ENCODE data around the gene MAGI1. TPM values are rescaled to one million over a fixed set of nuclear protein-coding genes. Genes with fewer than 3 reads are reported as not detected.
"Not testable (repeated sequence)": the region's sequence is repeated elsewhere in the genome, so short reads cannot be mapped to it uniquely, and the experiment has no call there.

Gene MAGI1
- total RNA-seq, 2 experiments from 2014 or later: 0.47 to 0.51 TPM

DNA sequence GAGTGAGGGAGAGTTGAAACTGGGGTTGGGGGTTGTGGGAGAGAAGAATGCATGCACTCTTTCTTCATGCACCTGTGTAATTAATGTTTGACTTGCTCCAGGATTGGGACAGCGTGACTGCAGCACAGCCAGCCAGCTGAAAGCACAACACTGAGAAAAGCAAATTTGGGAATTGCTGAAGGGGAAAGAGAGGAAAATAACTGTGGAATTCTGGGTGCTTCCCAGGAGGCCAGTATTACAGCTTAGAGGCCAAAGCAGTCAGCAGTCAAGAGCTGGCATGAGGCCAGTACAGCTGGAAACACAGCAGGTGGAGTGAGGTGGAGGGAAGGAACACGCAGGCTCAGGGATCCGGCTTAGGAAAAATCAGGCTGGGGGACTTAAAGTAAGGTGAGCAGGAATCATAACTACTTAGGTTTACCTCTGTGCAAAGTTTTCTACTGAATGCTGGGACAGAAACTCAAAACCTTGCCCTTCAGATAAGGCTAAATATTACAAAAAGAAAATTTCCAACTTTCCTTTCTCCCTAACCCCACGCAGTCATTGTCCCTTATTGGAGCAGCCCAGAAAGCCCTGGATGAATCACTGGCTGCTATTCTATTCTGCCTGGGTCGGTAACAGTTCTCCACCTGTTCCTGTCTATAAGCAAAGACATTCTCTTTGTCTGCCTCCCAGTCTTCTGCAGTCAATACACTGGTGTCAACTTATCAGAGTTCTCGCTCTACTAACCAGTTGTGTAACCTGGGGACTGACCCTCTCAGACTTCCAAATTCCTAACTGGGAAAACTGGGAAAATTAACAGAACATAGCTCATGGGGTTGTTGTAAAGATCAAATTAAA, 167.2 kb downstream of the MAGI1 start:
- Mint-ChIP-seq H3K9me3 (peaks cover 2% of the 10 kb centered on the region), H3K27ac (no peak overlapping the region), H3K27me3 (peaks cover 2% of the 10 kb centered on the region), H3K36me3 (ENCODE audit: low read depth) (no peaks in the 10 kb centered on the region), H3K4me1 (ENCODE audit: low read depth) (no peaks in the 10 kb centered on the region), H3K4me3 (no peak overlapping the region)
- DNase-seq: no peak
- no peak for ATAC-seq
- TF ChIP-seq, protein P1, sequence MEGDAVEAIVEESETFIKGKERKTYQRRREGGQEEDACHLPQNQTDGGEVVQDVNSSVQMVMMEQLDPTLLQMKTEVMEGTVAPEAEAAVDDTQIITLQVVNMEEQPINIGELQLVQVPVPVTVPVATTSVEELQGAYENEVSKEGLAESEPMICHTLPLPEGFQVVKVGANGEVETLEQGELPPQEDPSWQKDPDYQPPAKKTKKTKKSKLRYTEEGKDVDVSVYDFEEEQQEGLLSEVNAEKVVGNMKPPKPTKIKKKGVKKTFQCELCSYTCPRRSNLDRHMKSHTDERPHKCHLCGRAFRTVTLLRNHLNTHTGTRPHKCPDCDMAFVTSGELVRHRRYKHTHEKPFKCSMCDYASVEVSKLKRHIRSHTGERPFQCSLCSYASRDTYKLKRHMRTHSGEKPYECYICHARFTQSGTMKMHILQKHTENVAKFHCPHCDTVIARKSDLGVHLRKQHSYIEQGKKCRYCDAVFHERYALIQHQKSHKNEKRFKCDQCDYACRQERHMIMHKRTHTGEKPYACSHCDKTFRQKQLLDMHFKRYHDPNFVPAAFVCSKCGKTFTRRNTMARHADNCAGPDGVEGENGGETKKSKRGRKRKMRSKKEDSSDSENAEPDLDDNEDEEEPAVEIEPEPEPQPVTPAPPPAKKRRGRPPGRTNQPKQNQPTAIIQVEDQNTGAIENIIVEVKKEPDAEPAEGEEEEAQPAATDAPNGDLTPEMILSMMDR (IDR thresholded peaks at IDR 0.05): no peak
- ChIA-PET CTCF (no interaction called here), POLR2A (interaction anchor here (0.5 kb wide), 1 partner anchor 167 kb away, joined by 3 read pairs; no protein-coding TSS in a partner anchor)
- intact Hi-C loops (cut with micrococcal nuclease): no loop called here

DNA sequence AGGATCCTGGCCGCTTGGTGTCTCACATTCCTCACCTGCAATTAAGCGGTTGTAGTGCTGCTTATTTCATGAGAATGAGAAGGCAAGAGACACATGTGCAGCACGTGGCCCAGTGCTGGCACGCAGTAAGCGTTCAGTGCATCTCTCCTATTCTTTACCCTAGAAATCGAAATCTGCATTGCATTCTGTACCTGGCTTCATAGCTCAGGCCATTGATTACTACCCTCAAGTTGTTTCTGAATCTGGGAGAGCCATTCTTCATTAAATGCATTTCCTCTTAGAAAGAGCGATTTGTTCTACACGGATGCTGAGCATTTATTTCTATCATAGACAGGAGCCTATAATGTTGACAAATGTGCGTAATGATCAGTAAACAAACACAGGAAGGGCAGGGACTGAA, 168.9 kb downstream of the MAGI1 start:
- TF ChIP-seq, protein P1 (IDR thresholded peaks at IDR 0.05): no peak
- intact Hi-C loops (cut with micrococcal nuclease): no loop called here
- peaks cover 2% of the 10 kb centered on the region for H3K27me3 Mint-ChIP-seq
- ATAC-seq (no peak), DNase-seq (no peak)
- no peaks in the 10 kb centered on the region for H3K4me1 Mint-ChIP-seq (ENCODE audit: low read depth)
- H3K4me3 Mint-ChIP-seq: no peak overlapping the region
- CTCF ChIA-PET: no interaction called here
- POLR2A ChIA-PET: no interaction called here
- H3K9me3 Mint-ChIP-seq: peaks cover 2% of the 10 kb centered on the region
- H3K27ac Mint-ChIP-seq: no peak overlapping the region
- H3K36me3 Mint-ChIP-seq (ENCODE audit: low read depth): no peaks in the 10 kb centered on the region

DNA sequence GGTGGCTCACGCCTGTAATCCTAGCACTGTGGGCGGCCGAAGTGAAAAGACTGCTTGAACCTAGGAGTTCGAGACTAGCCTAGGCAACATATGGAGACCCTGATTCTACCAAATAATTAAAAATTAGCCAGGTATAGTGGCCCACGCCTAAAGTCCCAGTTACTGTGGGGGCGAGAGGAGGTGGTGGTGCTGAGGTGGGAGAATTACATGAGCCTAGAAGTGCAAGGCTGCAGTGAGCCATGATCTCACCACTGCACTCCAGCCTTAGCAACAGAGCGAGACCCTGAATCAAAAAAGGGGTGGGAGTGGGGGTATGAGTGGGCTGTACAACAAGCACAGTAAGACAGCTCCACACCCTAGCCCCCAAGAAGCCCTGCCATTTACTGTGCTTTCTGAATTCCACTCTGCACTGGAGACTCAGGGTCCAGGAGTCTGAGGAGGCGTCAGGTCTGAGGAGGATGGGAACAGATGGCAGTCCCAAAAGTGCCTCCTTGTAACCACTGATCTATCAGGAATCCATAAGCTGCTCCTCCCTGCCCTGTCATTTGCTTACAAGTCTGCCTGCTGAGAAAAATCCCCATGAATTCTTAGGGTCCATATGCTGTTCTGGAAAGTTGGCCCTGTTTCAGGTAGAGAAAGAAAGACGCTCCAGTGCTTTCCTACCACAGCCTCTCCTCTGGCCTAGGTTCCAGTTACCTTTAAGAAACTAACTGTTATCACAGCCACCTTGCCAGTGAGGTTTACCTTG, 171.1 kb downstream of the MAGI1 start:
- Mint-ChIP-seq H3K27ac (no peak overlapping the region), H3K36me3 (ENCODE audit: low read depth) (no peaks in the 10 kb centered on the region), H3K9me3 (peaks cover 2% of the 10 kb centered on the region), H3K4me3 (no peak overlapping the region), H3K27me3 (peaks cover 2% of the 10 kb centered on the region), H3K4me1 (ENCODE audit: low read depth) (no peaks in the 10 kb centered on the region)
- ChIA-PET POLR2A (no interaction called here), CTCF (no interaction called here)
- ATAC-seq: no peak
- no peak for DNase-seq
- TF ChIP-seq, protein P1 (IDR thresholded peaks at IDR 0.05): no peak
- intact Hi-C loops (cut with micrococcal nuclease): no loop called here

DNA sequence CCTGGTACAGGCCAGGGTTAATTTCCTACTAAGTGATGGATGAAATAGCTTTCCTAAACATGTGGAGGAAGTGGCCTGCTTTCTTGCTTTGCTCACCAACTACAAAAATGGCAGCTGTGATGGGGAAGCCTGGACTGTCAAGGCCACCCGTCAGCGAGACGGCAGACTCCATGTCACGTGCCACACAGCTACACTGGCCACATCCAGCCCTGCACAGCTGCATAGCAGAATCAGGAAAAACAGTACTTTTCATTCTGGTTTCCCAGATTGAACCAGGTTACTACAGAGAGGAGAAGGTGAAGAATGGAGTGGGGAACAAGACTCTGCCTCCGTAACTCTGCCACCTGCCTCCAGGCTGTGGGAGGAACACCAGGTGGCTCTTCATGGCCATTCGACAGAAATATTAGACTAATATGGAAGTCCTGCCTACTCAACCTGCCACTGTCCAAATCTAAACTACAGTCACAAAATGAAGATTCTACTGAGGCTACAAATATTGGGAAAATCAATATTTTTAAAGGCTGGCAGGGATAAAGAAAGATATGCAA, 174.3 kb downstream of the MAGI1 start:
- ATAC-seq (no peak), DNase-seq (no peak)
- Mint-ChIP-seq H3K4me3 (no peak overlapping the region), H3K9me3 (peaks cover 5% of the 10 kb centered on the region), H3K4me1 (ENCODE audit: low read depth) (no peaks in the 10 kb centered on the region), H3K36me3 (ENCODE audit: low read depth) (no peaks in the 10 kb centered on the region), H3K27me3 (peaks cover 2% of the 10 kb centered on the region), H3K27ac (no peak overlapping the region)
- CTCF ChIA-PET: no interaction called here
- TF ChIP-seq, protein P1 (IDR thresholded peaks at IDR 0.05): no peak
- intact Hi-C loops (cut with micrococcal nuclease): no loop called here
- POLR2A ChIA-PET: no interaction called here

DNA sequence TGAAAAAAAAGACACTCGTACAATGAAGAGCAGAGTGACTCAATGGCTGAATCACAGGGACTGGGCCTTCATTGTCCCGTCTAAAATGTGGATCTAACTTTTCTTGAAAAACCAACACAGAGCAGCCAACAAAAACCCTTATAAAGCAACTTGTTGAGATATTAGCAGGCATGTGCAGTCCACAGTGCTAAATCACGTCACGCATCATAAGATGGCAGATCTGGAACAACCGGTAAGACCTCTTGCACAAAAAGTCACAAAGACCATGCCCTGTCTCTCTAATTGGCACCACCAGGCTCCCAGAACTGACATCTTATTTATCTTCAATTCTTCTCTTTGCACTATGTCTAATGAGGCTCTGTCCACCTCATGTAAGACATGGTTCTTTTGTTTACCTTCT, 177.0 kb downstream of the MAGI1 start:
- no peaks in the 10 kb centered on the region for H3K27me3 Mint-ChIP-seq
- POLR2A ChIA-PET: no interaction called here
- intact Hi-C loops (cut with micrococcal nuclease): no loop called here
- TF ChIP-seq, protein P1 (IDR thresholded peaks at IDR 0.05): no peak
- H3K27ac Mint-ChIP-seq: no peak overlapping the region
- H3K36me3 Mint-ChIP-seq (ENCODE audit: low read depth): no peaks in the 10 kb centered on the region
- CTCF ChIA-PET: no interaction called here
- no peak for DNase-seq
- peaks cover 2% of the 10 kb centered on the region for H3K9me3 Mint-ChIP-seq
- H3K4me1 Mint-ChIP-seq (ENCODE audit: low read depth): no peaks in the 10 kb centered on the region
- H3K4me3 Mint-ChIP-seq: no peak overlapping the region
- no peak for ATAC-seq

DNA sequence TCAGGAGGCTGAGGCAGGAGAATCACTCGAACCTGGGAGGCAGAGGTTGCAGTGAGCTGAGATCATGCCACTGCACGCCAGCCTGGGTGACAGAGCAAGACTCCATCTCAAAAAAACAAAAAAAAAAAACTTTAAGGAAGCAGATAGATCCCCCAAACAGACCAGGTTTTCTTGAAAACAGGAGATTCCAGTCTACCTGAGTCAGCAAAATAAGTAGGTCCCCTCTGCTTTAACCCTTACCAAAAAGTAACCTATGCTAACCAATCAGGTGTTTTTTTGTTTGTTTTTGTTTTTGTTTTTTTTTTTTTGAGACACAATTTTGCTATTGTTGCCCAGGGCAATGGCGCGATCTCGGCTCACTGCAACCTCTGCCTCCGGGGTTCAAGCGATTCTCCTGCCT, 179.1 kb downstream of the MAGI1 start:
- H3K27ac Mint-ChIP-seq; H3K4me1 Mint-ChIP-seq (ENCODE audit: low read depth); H3K4me3 Mint-ChIP-seq; ATAC-seq; CTCF ChIA-PET; H3K36me3 Mint-ChIP-seq (ENCODE audit: low read depth); H3K9me3 Mint-ChIP-seq; H3K27me3 Mint-ChIP-seq; POLR2A ChIA-PET; intact Hi-C loops (cut with micrococcal nuclease); DNase-seq: not testable (repeated sequence)
